Measurements from ENCODE around the gene SPATA2.

- TF ChIP-seq EZH2phosphoT487 (IDR thresholded peaks at IDR 0.05; ENCODE audit: low read length) = no peak
- no peak for TF ChIP-seq CTCF (IDR thresholded peaks at IDR 0.05; ENCODE audit: low read length)
- no peak for TF ChIP-seq EZH2 (optimal IDR thresholded peaks at IDR 0.05; ENCODE audit: low read depth, low read length)
Observed at GRCh38 chr20:49924247-49924646, 8.9 kb upstream of the SPATA2 start.
